Adipocyte (in vitro differentiated cells): ENCODE measurements around the gene CHMP6.

Experiments
- DNase-seq: peaks from one replicate; pipeline ENCODE4 v3.0.0-alpha.2; 2015; ENCODE audit warnings: low read depth
- H3K27me3 ChIP-seq: replicated peaks from 2 replicates; pipeline ENCODE4 v1.7.0; 2013; ENCODE audit warnings: mild to moderate bottlenecking, low read length, moderate library complexity; ENCODE audit not compliant: control insufficient read depth, insufficient read depth
- H3K36me3 ChIP-seq: 2 replicates; pipeline ENCODE4 v1.7.0; 2013; ENCODE audit warnings: low read length, mild to moderate bottlenecking, moderate library complexity; ENCODE audit not compliant: control insufficient read depth, insufficient read depth, severe bottlenecking
- H3K4me1 ChIP-seq: 2 replicates; pipeline ENCODE4 v1.7.0; 2013; ENCODE audit warnings: mild to moderate bottlenecking, low read length, moderate library complexity; ENCODE audit not compliant: control insufficient read depth, insufficient read depth
- H3K4me3 ChIP-seq: 2 replicates; pipeline ENCODE4 v1.7.0; 2013; ENCODE audit warnings: mild to moderate bottlenecking, low read length, moderate library complexity
- H3K9ac ChIP-seq: 2 replicates; pipeline ENCODE4 v1.7.0; 2013; ENCODE audit warnings: mild to moderate bottlenecking, low read length, moderate library complexity
- H3K9me3 ChIP-seq: 2 replicates; pipeline ENCODE4 v1.7.0; 2013; ENCODE audit warnings: mild to moderate bottlenecking, low read length, moderate library complexity; ENCODE audit not compliant: control insufficient read depth

Gene CHMP6

GRCh38 chr17:81045590-81046095 is 54.0 kb downstream of the CHMP6 start:
- Histone ChIP-seq H3K4me3 (no peak overlapping the region), H3K36me3 (no peaks in the 10 kb centered on the region), H3K27me3 (no peaks in the 10 kb centered on the region), H3K4me1 (peaks cover 28% of the 10 kb centered on the region), H3K9ac (no peak overlapping the region), H3K9me3 (no peaks in the 10 kb centered on the region)
- DNase-seq: no peak

GRCh38 chr17:81046132-81046769 is 54.6 kb downstream of the CHMP6 start:
- Histone ChIP-seq H3K9me3 (no peaks in the 10 kb centered on the region), H3K36me3 (no peaks in the 10 kb centered on the region), H3K4me1 (peaks cover 22% of the 10 kb centered on the region), H3K4me3 (no peak overlapping the region), H3K27me3 (no peaks in the 10 kb centered on the region), H3K9ac (no peak overlapping the region)
- no peak for DNase-seq

GRCh38 chr17:81046770-81047359 is 55.2 kb downstream of the CHMP6 start:
- Histone ChIP-seq H3K4me3 (no peak overlapping the region), H3K4me1 (peaks cover 22% of the 10 kb centered on the region), H3K9me3 (no peaks in the 10 kb centered on the region), H3K36me3 (no peaks in the 10 kb centered on the region), H3K27me3 (no peaks in the 10 kb centered on the region), H3K9ac (no peak overlapping the region)
- DNase-seq: no peak

- Histone ChIP-seq H3K27me3 (no peaks in the 10 kb centered on the region), H3K4me1 (peaks cover 19% of the 10 kb centered on the region), H3K36me3 (no peaks in the 10 kb centered on the region), H3K9ac (no peak overlapping the region), H3K4me3 (no peak overlapping the region), H3K9me3 (no peaks in the 10 kb centered on the region)
- no peak for DNase-seq
Measured at GRCh38 chr17:81048827-81049371, 57.3 kb downstream of the CHMP6 start.

GRCh38 chr17:81049372-81049911 is 57.8 kb downstream of the CHMP6 start:
- no peak for DNase-seq
- no peaks in the 10 kb centered on the region for H3K9me3 ChIP-seq
- H3K4me1 ChIP-seq: peaks cover 14% of the 10 kb centered on the region
- H3K27me3 ChIP-seq: no peaks in the 10 kb centered on the region
- H3K9ac ChIP-seq: no peak overlapping the region
- no peaks in the 10 kb centered on the region for H3K36me3 ChIP-seq
- H3K4me3 ChIP-seq: no peak overlapping the region
